HG03521 (cell line): Measurements from ENCODE around the gene KRTAP10-7.
"Not testable (repeated sequence)": the region's sequence is repeated elsewhere in the genome, so short reads cannot be mapped to it uniquely, and the experiment has no call there.

Experiments used
- ATAC-seq: cut with Tn5 transposase; IDR thresholded peaks from one replicate; pipeline ENCODE4 v1.9.1; 2021; ENCODE audit warnings: mild to moderate bottlenecking, moderate library complexity; ENCODE audit not compliant: unreplicated experiment

The KRTAP10-7 gene

DNA sequence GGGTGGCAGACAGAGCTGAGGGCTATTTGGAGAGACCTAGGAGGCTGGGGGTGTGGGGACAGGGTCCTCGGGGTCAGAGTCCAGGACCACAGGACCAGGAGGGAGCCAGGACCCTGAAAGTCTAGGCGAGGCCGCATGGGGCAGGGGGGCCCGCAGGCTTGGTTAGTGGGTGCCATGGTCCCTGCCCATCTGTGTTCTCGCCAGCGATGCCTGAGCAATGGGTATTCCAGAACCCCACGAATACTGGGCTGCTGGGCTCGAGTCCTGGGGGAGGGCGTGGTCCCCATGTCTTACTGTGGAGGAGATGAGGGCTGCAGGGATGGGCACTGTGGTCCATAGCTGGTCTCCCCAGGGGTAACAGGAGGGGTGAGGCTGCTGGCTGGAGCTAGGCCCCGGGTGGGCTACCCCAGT, 10.1 kb upstream of the KRTAP10-7 start:
- ATAC-seq = no peak

DNA sequence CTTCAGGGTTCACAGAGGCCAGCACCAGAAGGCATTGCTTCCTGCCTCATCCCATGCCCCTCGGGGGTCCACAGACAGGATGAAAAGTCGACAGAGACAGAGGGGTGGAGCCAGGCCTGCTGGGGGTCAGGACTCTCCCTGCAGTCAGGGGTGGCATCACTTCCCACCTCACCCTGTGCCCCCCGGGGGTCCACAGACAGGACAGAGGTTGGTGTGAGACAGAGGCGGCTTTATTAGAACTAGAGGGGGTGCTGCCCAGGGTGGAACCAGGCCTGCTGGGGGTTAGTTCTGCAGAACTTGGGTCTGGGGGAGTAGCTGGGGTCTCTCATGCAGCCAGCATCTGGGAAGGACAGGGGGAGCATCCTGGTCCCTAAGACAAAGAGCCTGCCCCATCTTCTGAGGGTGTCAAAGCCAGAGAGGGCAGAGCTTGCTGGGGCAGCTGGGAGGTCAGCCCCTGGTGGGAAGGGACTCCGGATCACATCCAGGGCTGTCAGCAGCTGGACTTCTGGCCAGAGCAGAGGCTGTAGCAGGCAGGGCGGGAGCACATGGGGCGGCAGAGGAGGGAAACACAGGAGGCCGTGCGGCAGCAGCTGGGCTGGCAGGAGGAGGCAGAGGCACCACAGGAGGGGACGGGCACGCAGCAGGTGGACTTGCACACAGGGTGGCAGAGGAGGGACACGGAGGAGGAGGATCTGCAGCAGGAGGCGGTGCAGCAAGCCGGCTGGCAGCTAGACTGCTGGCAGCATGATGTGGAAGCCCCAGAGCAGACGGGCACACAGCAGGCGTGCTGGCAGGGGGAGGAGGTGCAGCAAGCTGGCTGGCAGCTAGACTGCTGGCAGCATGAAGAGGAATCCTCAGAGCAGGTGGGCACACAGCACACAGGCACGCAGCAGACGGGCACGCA, 9.2 kb upstream of the KRTAP10-7 start:
- ATAC-seq = not testable (repeated sequence)

DNA sequence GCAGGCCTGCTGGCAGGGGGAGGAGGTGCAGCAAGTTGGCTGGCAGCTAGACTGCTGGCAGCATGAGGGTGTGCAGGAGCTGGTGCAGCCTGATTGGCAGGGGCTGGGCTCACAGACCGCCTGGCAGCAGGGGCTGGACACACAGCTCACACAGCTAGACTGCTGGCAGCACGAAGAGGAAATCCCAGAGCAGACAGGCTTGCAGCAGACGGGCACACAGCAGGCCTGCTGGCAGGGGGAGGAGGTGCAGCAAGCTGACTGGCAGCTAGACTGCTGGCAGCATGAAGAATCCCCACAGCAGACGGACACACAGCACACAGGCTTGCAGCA, 8.6 kb upstream of the KRTAP10-7 start:
- not testable (repeated sequence) for ATAC-seq

DNA sequence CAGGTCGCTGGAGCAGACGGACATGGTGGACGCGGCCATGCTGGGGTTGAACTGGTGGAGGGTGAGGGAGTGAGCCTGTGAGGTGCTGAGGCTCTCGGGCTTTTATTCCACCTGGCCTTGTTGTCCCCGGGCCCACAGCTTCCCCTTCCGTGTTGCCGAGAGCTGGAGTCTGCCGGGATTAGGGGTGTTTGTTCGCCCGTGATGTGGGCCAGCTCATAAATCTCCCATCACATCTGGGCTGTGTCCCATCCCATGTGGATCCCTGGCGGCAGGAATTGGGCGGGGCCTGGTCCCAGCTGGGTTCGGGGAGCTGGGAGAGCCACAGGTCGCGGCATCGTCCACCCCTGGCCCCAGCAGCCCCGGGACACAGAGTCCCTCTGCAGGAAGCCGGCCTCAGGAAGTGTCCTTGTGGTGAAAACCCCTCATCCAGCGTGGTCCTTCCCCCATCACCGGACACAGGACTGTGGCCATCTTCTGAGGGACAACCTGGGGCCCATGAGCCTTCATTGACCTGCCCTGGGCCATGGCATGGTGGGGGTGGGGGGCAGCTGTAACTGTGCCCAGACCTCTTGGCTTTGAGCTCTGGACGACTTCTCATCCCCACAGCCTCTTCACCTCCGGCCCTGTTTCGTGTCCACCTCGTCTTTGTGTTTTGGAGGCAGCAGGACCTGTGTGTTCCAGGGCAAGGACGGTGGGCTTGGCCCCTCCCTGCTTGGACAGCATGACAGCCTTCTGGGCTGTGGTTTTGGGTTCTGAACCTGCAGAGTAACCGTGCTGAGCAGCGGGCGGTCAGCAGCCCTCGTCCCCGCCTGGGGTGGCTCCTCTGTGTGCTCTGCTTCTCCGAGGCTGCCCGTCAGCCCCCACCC, 7.7 kb upstream of the KRTAP10-7 start, which contains the start of gene KRTAP10-6:
Gene KRTAP10-6, minus strand, starts transcription at position 60 of the 866 bp plus-strand sequence. Its CDS starts 21 bp downstream, at position 39.
- no peak for ATAC-seq

DNA sequence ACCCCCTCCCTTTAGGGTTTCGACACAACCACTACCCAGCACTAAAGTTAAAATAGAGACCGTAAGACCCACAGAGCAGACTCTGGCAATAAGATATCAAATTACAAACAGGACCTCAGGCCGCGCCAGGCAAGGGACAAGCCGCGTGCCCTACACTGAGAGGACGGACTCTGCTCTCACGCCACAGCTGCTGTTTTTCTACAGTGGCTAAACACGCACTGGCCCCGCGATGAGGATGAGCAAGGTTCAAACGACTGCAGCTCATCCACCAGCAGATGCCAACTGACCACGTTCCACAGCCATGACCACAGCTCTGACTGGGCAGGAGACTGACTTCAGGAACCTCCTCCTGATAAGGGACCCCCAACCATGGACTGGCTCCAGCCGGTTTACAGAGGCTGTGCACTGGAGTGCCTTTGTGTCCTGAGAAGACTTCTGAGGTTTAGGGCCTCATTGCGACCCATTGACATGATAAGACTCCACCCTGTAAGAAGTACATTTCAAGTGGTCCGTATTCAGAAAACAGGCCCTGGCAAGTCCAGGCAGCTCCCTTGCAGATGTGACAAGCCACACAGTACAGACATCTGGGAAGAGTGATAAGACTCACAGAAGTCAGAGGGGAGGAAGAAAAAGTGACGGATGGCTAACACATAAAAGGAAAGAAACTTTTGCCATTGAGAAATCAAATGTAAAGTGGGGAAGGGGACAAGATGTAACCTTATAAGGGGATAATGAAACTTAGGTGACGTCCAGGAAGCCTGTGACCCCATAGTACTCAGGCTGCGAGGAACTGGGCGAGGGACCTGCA, 6.6 kb upstream of the KRTAP10-7 start:
- no peak for ATAC-seq

DNA sequence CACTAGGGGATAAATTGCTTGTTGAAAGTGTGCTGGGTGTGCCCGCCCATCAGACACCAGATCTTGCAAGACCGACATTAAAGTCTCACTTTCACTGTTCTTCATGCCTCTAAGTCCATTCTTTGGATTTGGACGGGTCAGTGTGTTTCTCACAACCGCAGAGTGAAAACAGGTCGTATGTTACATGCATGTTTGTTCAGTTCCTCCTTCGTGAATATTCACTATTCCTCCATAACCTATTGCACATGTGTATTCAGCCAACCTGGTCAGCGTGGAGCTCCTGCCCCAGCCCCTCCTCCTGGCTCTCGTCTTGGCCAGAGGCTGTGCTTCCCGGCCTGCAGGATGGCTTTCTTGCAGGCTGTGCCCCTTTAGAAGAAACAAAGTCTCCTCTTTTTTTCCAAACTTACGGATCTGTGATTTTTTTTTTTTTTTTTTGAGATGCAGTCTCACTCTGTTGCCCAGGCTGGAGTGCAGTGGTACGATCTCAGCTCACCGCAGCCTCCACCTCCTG, 5.9 kb upstream of the KRTAP10-7 start:
- no peak for ATAC-seq

DNA sequence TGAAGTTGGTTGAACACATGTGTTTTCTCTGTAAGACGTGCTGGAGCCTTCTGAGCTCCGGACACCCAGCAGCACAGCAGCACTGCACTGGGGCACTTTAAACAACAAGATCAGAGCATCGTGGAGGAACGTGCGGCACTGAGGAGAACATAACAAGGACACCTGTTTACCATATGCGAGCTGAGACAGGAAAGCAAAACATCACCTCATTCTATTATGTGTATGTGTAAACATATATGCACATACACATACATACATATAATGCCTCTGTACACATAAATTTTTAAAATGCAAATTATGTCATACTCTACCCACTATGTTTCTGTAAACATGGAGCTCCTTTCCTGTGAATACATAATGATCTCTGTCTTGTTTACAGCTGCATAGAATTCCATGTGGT, 4.9 kb upstream of the KRTAP10-7 start:
- ATAC-seq = no peak

DNA sequence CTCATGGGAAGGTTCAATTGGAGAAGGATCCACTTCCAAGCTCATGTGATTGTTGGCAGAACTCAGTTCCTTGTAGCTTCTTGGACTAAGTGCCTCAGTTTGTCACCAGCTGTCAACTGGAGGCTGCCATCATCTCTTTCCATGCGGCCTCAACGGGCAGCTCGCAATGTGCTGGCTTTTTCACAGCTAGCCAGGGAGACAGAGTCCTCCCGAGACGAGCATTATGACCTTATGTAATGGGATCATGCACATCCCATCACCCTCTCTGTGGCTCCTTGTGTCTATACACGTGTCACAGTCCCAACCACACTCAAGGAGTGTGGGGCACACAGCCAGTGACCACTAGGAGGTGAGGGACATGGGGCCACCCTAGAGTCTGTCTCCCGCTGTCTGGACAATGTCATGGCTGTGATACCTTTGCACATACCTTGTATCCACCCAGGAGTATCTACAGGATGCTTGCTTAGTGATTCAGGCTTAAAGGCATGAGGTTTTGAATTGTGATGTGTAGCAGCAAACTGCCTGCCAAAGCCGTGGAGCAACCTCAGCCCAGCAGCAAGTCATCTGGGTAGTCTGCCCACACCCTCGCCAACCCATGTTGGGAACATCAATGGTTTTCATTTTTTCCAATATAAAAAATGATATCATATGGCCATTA, 4.2 kb upstream of the KRTAP10-7 start:
- ATAC-seq = no peak

DNA sequence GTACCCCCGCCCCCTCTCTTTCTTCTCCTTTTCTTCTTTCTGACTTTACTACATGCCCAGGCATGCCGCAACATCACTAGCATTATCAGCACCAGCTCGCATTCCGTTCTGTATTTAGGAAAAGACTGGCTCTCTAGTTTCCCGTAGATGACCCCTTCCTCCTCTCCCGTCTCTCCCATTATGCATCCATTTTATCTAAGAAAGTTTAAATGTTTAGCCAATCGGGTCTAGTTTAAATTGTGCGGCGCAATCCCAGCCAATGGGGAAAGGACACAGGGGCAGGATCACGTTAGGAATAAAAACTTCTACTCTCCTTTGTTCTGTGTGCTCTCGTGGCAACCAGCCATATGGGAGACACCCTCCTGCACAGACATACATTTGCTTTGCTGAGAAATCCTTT, 2.3 kb upstream of the KRTAP10-7 start:
- no peak for ATAC-seq

DNA sequence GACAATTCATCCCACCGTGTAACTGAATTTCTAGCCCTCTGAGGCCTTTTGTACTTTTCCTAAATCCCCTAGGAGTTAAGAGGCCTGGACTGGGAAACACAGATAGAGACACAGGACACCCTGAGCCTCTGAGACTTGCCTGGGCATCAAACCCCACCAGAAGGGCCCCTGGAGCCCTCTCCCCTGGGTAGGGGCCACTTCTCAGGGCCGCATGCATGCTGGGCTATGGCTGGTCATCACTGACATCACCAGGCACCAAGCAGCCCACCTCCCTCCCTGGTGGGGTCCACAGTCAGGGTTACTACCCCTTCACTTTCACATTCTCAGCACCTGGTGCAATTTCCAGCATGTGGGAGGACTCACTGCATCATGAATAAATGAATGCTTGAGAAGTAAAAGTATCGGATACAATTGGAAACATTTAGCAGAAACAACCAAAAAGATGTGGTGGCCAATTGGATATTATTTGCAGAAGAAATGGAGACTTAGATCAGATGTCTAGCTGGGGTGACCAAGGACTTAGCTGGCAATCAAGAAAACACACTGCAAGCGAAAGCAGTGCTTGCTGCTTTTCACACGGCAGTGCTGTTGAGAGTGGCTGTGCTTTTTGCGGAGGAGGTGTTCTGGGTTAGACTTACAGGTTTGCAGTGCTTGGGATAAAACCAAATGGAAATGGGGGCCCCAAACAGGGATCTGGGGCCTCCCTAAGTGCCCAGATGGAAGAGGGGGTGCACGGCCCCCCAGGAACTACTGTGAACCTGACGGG, 950 bp upstream of the KRTAP10-7 start:
- no peak for ATAC-seq

DNA sequence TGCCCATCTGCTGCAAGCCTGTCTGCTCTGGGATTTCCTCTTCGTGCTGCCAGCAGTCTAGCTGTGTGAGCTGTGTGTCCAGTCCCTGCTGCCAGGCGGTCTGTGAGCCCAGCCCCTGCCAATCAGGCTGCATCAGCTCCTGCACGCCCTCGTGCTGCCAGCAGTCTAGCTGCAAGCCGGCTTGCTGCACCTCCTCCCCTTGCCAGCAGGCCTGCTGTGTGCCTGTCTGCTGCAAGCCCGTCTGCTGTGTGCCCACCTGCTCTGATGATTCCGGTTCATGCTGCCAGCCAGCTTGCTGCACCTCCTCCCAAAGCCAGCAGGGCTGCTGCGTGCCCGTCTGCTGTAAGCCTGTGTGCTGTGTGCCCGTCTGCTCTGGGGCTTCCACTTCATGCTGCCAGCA, 694 bp downstream of the KRTAP10-7 start:
- not testable (repeated sequence) for ATAC-seq

DNA sequence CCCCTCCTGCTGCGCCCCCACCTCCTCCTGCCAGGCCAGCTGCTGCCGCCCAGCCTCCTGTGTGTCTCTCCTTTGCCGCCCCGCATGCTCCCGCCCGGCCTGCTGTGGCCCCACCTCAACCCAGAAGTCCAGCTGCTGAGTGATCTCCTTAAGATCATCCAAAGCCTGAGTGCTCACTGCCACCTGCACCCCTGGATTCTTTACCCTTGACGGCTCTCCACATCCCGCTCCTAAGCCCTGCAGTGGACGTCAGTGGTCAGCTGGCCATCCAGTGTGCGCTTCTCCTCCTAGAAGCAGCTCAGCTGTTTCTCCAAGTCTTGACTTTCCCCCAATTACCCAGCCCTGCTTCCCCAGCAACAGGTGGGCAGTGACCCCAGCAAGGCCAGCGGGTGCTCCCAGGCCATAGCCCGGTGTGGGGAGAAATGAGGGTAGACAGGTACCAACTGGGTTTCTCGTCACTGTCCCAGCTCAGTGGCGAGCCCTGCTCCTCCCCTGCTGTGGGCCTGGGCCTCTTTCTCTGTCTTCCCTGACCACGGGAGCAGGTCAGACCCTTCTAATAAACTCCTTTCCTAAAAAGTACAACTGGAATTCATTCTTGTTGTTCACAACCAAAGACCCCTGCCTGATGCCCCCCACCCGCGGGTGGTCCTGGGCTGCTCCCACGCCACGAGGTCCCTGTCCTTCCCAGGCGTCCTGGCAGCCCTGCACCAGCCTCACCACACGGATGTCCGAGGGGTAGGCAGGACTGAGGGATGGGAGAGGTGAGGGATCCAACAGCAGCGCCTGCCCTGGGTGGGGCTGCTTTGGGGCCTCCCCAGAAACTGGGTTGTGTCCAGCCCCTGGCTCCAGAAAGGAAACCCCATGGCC, 1.4 kb downstream of the KRTAP10-7 start:
- no peak for ATAC-seq

DNA sequence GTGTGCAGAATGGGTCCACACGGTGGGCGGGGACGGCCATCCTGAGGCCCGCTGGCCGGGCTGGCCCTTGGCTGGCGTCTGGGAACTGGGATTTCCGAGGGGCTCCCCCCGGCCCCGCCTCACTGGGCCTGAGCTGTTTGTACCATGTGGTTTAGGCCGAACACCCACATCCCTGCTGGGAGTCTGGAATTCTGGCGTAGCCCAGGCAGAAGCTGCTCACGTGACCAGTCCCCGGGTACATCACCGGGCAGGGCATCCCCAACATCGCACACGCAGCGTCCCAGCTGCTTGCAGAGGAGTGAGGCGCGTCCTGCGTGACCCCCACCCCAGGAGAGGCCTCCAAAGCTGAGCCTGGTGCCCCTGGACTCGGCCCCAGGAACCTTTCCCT, 2.1 kb downstream of the KRTAP10-7 start:
- ATAC-seq = no peak

DNA sequence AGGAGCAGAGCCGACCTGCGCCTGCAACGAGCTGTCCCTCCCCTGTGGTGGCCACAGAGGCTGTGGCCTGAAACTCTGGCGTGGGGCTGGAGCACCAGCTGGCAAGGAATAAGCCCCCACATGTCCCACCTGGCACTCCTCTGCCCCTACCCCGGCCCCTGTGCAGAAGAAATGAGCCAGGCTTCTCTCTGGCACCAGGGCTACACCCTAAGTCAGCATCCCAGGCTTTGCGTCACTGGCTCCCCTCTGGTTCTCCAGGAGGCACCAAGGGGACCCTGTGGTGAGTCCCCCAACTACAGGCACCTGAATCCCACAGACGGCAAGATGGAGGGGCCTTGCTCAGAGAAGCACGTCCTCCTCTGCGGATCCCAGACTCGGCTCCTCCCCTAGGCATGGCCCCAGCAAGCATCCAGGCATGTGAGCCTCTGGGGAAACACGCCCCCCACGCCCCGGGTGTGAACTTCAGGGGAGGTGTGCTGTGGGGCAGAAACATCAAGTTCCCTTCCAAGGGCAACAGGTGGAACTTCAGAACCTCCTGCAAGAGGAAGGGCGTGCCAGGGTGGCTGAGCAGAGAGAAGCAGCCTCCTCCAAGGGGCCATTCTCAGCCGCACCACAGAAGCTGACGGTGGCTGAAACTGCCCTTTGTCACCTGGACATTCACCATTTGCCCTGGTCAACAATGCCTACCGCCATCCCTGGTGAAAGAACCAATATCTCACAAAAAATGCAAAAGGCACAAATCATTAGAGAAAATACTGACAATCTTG, 2.9 kb downstream of the KRTAP10-7 start:
- ATAC-seq = no peak

DNA sequence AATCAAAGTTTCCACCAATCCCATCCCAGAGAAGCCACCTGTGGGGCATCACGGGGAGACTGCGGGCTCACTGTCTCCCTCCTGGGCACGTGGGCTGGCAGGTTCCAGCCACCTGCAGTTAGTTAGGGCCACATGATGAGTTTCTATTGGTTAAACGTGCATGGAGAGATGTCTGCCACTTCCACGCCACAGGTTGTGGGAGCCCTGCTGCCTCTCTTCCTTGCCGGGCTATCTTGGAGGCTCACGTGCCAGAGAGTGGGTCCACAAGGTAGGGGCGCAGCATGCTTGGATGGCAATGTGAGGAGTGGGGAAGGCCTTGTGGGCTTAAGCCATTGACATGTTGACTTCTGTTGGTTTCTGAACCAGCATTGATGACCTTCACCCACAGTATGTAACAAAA, 3.5 kb downstream of the KRTAP10-7 start:
- no peak for ATAC-seq

DNA sequence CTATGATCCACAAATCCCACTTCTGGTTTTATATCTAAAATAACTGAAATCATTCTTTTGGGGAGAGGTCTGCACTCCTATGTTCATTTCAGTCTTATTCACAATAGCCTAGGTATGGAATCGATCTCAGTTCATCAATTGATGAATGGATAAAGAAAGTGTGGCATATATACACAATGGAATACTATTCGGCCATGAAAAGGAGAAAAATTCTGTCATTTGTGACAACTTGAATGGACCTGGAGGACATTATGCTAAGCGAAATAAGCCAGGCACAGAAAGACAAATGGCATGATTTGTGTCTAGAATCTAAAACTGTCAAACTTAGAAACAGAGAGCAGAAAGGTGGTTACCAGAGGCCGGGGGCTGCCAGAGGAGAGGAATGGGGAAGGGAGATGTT, 6.1 kb downstream of the KRTAP10-7 start:
- no peak for ATAC-seq

DNA sequence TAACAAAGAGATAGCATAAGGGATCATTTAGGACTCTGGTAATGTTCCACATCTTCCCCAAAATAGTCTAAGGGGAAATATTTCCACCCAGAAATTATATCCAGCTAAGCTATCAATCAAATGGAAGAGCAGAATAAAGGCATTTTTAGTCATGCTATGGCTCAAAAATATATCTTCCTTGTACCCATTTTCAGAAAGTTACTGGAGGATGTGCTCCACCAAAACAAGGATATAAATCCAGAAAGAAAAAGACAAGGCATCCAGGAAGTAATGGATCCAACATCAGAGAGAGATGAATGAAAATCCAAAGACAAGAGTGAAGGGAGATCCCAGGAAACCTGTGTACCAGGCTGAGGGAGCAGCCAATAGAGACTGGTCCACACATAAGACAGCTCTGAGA, 8.8 kb downstream of the KRTAP10-7 start:
- no peak for ATAC-seq
